HG03558 (cell line): ENCODE data around the gene ITPRIPL2.

Experiments used
- ATAC-seq: cut with Tn5 transposase; IDR thresholded peaks from one replicate; pipeline ENCODE4 v1.9.1; 2021; ENCODE audit warnings: moderate number of reproducible peaks; ENCODE audit not compliant: unreplicated experiment; ENCODE audit errors: extremely low read depth

ITPRIPL2 gene

DNA sequence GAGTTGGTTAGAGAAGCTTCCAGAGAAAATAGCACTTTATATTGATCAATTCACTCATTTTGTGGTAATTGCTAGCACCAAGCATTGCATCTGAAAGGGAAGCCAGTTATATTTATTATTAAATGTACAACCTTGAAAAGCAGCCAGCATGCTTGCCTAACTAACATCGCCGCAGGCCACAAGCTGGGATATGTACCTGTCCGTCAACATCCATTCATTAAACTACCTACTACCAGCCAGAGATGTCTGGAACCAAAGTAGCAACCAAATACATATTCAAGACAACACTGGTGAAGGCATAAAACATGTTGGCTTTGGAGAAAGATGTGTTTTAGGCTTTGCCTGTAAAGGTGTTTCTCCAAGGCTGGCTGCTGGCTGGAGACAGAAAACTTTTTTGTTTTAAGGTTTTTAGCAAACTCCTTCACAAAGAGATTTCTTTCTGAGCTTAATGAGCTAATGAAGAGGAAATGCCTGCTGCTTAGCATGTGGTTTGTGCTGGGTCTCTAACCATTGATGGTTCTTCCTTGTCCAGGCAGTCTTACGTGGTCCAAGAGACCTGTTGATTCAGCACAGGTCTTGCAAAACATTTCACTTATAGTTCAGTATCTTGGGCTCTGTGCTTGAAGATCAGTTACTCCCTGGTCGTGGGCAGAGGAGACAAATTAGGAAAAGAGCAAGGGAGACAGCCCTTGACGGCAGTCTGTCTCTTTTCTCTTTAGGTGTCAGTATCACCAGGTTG, 3.1 kb downstream of the ITPRIPL2 start:
- no peak for ATAC-seq

DNA sequence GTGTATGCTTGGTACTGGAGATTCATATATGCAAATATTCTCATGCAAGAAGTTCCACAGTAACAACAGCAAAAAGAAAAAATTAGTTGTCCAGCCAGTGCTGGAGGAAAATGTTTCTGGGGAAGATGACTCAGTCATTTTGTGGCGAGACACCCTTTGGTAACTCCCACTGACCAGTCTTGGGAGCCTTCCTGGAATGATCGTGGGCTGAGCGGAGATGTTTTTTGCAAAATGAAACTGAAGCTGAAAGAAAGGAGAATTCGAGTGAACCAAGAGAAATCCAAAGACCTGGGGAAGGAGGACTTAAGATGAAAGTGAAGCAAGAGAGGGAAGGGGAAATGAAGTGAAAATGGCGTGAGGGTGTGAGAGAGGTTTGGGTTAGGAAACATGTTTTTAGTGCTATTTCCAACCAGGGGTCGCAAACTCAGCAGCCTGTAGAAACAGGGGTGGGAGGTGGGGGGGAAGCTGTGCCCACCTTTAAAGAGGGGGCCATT, 5.2 kb downstream of the ITPRIPL2 start:
- ATAC-seq: no peak

DNA sequence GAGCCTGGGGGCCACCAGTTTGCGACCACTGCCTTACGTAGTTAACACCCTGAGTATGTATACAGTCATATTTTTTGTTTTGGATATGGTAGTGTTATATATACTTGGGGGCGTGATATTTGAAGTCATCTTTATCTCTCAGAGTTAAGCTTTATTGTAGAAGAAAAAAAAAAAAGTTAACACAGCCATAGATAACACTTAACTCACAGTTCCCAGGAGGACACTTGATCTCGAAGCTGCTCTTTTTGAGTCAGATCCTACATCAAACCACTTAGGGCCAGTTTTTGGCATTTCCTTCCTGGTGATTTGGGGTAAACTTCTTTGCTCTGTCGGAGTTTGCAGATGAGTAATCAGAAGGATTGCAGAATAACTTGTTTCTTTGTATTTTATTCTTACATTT, 5.8 kb downstream of the ITPRIPL2 start:
- ATAC-seq: no peak

DNA sequence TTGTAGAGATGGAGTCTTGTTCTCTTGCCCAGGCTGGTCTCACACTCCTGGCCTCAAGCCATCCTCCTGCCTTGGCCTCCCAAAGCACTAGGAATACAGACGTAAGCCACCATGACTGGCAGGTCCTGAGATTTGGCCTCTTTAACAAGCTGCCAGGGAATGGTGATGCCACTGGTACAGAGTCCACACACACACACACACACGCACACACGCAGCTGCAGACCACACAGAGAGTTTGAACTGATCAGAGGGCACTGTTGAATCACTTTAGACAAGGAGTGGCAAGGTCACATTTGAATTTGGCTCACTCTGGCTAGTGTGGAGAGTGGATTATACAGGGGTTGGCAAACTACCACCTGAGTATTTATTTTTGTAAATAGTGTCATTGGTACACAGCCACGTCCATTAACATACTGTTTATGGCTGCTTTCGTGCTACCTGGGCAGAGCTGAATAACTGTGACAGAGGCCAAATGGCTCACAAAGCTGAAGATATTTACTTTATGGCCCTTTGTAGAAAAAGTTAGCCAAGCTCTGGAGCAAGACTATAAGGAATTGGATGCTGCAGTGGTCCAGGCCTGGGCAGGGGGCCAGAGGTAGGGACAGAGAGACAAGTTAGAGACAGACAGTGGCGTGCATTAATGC, 9.9 kb downstream of the ITPRIPL2 start:
- no peak for ATAC-seq

DNA sequence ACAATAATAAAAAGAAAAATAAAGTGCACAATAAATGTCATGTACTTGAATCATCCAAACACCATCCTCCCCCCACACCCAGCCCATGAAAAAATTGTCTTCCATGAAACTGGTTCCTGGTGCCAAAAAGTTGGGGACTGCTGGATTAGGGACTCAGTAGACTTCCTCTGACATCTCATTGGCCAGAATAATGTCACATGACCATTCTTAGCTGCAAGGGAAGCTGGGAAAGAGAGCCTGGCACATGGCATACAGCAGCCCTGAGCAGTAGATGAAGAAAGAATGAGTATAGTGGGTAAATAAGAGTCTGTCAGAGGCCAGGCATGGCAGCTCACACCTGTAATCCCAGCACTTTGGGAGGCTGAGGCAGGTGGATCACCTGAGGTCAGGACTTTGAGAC, 12.5 kb downstream of the ITPRIPL2 start:
- ATAC-seq: no peak

DNA sequence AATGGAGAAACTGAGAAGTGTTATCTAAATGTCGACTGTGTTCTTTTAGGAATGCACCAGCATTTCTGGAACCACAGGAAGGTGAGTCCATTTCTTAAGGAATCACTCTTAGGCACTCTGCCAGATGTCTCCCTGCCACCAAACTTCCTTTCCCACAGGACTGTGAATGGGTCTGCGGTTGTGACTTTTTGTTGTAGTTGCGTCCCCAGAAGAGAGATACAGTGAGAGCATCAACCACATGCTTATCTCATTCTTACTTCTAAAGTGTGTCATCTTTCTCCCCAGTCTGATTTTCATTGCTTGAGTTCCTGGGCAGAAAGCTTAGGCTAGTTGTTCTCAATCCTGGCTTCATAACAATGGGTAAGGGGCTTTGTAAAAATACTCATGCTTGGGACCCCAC, 13.4 kb downstream of the ITPRIPL2 start:
- ATAC-seq: no peak

DNA sequence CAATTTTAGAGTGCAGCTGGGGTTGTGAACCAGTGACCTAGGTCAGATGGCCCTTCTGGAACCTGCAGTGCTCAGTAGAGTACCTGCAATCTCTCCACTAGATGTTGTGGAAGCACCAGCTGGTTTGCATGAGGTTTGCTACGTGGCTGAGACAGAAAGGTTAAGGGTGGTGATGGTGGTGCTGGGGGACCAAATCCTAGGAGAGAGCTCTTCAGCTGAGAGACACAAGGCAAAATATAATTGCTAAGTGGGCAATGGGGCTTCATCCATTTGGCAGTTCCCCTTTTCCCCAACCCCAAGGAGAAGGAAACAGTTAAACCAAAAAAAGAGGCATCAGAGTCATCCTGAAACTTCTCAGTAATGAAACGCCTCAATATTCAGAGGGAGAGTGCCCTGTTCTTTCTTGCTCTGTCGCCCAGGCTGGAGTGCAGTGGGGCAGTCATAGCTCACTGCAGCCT, 13.9 kb downstream of the ITPRIPL2 start:
- no peak for ATAC-seq

DNA sequence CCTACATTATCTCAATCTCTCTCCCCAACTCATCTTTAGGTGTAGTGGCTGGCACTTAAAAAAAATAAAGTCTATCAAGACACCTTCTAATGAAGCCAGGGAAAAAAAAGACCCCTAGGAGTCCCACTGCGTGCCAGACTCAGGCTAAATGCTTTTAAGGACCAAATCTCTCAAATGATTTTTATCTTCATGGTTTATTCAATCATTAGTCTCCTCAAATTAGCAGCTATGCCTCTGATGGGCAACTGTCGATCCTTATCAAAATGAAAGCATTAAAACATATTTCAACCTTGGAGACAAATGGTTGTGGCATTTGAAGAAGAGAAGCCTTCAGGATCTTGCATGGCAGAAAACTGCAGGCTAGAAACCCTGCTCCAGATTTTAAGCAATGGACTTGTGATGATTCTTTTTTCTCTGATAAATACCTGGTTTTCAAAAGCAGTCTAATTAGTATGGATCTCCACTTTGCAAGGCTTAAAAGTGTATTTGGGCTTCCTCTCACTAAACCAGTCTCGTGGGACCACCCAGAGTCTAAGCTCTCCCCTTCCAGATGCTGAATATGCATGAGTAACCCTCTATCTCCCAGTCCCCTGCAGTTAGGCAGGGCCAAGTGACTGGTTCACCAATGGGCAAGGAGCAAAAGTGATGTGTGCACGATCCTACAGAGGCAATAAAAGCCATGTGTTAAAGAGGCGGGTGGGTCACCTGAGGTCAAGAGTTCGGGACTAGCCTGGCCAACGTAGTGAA, 14.9 kb downstream of the ITPRIPL2 start:
- no peak for ATAC-seq

DNA sequence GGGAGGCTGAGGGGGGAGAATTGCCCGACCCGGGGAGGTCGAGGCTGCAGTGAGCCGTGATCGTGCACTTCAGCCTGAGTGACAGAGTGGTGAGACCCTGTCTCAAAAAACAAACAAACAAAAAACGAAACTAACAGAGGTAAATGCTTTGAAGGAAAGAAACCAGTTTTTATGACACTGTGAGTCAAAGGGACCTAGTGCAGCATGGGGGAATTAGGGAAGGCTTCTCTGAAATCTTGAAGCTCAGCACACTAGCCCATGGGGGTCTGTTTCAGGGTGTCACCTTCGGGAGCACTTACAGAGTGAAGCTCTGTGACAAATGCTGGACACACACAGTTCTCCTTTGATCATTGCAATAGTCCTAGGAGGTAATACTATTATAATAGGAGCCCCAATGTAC, 16.6 kb downstream of the ITPRIPL2 start:
- no peak for ATAC-seq

DNA sequence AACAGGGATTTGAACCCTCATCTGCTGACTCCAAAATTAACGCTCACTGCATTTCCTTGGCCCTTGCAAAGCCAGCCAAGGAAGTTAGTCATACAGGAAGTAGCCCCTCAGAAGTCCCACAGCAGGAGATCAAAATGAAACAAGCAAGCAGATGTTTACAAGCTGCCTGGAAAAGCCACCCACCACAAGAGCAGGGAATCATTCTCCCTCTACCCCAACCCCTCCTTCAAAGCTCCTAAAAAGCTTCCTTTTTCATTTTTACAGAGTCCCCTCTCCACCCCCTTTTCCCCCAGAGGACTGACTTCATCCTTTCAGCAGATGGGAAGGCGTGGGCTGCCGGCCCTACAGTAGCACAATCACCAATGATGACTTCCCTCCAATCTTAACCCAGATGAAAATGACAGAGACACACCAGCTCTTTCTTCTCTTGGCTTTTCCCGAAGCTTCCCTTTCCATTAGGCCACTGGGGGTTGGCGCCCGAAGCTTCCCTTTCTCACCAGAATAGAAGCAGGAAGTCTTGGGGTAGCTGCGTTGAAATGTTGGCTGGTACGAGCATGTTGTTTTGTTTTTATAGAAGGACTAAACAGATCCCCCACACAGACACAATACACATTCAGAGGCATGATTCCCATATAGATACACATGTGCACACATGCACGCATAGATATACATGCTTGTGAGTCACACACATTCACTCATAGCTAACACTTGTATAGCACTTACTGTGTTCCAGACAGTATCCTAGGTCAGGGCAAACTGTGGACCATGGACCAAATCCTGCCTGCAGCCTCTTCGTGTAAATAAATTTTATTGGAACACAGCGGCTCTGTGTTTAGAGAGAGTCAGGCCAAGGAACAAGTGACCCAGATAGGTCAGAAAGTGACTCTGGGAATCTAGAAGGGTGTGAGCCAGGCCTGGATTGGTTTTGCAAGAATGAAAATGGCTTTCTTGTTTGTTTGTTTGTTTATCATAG, 17.4 kb downstream of the ITPRIPL2 start:
- no peak for ATAC-seq

DNA sequence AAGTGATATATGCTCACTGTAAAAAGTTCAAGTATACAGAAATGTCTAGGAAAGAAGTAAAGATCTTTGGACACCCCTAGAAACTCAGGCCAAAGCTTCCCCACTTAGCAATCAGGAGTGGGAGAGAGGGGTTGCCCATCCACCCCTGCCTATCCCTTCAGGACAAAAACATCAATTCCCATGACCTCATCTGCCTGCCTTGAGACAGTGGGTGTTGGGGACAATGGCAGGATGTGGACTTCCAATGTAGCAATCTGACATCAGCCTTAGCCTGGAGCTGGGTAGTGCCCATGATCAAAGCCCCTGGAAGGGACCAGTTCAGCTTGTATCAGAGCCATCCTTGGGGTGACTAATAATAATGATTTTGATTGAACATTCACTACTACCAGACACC, 18.1 kb downstream of the ITPRIPL2 start:
- ATAC-seq: no peak

DNA sequence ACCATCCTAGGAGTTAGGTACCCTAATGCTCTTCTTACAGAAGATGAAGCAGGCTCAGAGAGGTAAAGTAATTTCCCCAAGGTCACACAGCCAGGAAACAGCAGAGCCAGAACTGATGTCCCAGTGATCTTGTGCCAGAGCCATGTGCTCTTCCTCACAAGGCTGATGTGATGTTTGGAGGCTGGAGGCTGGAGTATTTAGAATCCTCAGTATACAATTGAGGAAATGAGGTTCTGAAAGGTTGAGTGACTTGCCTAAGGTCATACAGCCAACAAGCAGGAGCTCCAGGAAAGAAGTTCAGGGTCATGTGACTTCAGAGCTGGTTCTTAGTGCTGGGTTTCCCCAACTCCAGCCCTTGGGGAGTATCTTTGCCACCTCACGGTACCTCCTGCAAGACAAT, 18.5 kb downstream of the ITPRIPL2 start:
- ATAC-seq: no peak

DNA sequence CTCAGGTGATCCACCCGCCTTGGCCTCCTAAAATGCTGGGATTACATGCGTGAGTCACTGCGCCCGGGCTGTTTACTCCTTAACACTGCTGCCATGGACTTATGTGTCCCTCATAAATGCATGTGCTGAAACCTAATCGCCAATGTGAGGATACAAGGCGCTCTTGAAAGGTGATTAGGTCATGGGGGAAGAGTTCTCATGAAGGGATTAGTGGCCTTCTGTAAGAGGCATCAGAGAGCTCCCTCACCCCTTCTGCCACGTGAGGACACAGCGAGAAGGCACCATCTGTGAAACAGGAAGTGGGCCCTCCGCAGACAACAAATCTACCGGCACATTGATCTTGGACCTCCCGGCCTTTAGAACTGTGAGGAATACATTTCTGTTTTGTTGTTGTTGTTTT, 19.1 kb downstream of the ITPRIPL2 start:
- ATAC-seq: no peak

DNA sequence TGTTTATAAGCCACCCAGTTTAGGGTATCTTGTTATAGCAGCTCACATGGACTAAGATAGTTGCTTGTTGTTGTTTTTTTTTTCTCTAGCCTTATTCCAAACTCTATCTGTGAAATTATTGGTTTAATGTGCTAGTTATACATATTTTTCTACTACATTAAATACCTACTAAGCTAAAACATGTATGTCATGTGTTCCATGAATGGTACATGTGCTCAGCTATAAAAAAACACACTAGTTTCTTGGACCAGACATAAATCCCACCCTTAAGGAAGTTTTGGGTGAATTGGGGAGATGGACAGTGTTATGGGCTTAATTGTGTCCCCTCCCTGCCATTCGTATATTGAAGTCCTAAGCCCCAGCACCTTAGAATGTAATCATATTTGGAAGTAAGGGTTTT, 19.8 kb downstream of the ITPRIPL2 start:
- no peak for ATAC-seq

DNA sequence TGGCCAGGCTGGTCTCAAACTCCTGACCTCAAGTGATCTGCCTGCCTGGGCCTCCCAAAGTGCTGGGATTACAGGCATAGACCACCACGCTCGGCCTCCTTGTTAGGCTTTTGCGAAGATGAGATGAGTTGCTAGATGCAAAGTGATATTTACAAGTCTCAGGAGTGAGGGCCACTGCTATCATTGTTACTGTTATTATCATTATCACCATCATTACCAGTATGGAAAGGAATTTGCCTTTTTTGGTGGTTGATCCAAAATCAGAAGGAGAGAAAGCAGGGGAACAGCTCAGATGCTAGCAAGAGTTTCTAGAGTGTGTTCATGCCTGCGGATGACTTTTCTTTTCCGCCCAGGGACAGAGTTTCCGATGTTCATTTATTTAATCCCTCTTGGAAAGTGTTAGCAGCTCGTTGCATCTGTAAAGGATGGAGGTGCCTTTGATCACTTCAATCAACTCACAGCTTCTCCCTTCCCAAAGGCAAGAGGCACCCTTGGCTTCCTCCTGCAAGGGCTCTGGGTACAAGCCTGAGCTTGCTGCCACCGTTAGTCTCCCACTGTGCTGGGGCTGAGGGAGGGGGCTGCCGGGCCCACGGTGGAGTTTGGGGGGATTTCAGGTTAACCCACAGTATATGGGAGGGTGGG, 21.6 kb downstream of the ITPRIPL2 start:
- ATAC-seq: no peak

DNA sequence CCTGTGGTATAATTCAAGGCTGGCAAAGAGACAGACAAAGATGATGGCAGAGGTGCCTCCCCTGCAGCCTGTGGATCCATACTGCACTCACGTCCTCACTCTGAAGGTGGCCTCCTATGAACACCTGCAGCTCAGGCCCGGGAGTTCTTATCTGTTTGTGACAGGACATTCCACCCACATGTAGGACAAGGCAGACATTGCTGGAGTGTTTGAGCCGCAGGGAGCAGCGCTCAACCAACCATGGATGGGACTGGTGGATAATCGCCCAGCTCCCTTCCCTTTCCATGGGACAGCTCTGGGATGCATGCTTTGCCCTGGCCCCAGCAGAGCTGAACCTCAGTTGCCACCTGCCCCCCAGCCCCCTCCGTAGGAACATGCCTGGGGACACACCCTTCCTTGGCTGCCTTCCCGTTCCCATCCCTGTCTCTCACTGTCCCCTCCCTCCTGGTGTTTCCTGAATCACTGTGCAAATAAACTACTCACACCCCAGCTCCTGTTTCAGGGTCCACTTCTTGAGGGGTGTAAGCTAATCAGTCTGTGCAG, 22.2 kb downstream of the ITPRIPL2 start:
- no peak for ATAC-seq

DNA sequence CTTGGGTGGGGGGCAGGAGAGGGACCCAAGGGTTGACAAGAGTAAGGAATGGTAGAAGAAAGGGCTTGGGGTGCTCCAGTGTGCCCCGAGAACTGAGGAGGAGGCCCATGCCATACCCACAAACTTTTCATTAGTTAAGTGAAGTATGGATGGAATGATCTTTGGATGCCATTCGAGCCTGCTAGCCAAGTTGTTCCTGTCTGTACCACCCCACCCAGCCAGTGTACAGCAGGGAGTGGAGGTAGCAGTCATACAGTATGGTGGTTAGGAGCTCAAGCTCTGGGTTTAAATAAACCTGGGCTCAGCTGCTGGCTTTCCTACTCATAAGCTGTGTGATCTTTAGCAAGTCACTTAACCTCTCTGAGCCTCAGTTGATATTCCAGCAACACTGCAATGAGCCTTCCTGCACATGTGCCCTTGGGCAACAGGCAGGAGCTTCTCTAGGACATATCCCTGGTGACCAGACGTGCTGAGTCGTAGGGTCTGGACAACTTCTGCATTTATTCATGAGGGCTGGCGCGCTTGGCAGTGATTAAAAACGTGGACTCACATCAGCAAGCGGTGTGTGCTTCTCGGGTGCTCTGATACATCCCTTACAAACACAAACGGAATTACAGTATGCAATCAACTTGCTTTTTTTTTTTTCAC, 22.9 kb downstream of the ITPRIPL2 start:
- no peak for ATAC-seq

DNA sequence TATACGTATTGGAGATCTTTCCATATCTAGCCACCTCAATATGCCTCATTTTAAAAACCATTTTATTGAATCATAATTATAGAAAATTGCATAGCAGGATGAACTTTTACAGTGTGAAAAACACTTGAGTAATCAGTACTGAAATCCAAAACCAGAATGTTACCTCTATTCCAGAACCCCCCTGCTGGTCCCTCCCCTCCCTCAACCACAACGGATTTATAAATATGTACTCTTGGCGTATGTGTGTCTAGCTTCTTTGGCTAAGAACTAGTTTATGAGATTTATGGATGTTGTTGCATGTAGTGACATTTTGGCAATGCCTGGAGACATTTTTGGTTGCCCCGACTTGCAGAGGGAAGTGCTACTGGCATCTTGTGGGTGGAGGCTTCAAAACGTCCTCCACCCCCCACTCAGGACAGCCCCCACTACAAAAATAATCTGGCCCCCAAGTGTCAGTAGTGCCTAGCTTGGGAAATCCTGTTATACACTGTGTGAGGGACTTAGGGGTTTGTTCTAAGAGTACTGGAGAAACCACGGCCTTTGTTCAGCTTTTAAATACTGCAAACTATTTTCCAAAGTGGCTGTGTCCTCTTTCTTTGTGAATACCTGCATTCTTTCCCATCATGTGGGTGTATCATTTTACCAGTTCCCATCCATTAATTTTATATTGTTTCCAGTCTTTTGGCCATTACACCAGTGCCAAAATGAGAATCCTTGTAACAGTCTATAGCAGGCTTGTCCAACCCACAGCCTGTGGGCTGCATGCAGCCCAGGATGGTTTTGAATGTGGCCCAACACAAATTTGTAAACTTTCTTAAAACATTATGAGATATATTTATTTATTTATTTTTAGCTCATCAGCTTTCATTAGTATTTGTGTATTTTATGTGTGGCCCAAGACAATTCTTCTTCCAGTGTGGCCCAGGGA, 23.7 kb downstream of the ITPRIPL2 start:
- no peak for ATAC-seq
